HG02798 (cell line): ENCODE results near the gene ATG14.
"Not testable (repeated sequence)": the region's sequence is repeated elsewhere in the genome, so short reads cannot be mapped to it uniquely, and the experiment has no call there.

Experiments
- ATAC-seq: cut with Tn5 transposase; IDR thresholded peaks from one replicate; pipeline ENCODE4 v1.9.1; 2021; ENCODE audit warnings: mild to moderate bottlenecking; ENCODE audit not compliant: unreplicated experiment, poor library complexity

ATG14 gene

DNA sequence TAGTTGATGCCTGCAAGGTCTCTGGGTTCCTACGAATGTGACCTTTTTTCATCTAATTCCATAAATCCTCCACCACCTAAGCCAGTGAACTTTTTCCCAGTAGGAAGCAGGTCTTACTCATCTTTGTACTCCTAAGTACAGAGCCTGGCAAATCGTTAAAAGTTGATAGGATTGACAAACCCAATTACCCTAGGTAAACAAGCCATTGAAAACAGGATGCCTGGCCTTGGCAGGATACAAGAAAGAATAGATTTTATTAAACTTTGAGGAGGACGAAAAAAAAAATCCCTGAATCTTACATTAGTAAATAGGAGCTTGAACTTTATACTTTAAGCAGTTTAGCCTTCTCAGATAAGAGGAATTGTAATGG is 23.2 kb upstream of the ATG14 start:
- no peak for ATAC-seq

DNA sequence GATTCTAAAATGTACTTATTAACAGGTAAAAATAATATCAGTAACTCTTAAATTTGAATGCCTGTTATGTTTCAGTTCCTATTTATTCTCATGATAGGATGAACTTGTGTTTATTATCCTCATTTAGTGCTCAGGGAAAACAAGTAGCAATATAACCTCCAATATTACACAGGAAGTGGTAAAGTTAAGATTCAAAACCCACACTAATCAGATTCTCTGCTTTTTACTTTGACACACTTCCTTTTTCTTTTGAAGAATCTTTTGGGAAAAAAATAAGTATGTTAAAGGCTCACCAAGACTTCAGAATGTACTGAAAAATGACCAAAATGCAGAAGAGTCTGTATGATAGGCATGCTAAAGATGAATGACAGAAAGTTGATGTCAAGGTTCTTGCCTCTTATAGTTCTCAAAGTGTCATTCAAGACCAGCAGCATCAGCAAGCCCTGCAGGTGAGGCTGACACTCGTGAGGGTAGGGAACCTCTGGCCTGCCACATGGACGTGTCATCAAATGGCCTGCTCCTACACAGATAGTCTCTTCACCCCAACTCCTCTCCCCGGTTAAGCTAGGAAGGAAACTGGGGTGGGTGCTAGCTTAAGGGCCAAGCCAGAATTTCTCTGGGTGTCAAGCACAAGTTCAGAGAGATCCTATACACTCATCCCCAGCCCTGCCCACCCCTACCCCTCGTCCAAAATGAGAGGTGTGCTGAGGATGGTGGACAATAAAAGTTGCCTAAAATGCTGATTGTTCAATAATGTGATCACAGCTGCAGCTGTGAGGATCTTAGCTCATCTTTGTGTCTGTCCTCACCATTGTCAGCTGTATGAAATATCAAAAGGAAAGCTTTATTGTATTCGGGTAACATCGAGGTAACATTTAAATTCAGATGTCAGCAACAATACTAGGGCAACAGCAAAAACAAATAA is 22.5 kb upstream of the ATG14 start:
- no peak for ATAC-seq

DNA sequence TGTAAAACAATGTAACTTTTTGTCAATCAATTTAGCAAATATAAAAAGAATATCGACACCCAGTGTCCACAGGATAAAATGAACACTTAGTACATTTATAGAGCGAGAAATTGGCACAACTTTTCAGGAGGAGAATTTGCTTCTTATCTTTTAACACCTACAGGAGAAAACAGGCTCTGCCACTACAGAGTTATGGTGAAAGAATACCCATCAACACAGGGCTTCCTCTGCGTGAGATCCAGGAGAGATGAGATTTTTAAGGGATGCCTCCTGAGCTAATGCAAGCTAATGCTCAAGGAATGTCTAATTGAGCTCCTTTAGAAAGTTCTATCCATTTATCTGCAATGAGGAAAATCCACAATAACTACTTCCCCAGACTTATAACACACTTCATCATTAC is 21.0 kb upstream of the ATG14 start:
- no peak for ATAC-seq

DNA sequence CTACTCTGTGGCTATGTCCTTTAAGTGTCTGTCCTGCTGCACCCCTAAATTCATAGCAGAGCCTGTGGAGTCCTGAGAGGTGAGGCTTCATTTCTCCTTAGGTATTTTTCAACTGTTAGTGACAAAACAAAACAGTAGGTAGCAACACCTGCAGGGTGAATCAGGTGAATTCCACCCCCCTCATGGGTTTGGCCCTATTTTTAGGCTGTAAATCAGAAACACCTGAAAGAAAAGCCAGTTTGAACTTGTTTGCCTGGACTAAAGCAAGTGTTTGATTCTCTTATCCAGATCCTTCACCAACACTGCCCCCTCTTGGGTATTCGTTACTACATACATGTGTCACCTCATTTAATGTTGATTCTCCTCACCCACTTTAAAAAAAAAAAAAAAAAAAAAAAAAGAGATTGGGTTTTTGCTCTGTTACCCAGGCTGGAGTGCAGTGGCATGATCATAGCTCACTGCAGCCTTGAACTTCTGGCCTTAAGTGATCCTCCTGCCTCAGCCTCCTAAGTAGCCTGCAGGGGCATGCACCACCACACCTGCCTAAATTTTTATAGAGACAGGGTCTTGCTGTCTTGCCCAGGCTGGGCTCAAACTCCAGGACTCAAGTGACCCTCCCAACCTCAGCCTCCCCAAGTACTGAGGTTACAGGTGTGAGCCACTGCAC is 18.5 kb upstream of the ATG14 start:
- ATAC-seq: peak; percentile 72

DNA sequence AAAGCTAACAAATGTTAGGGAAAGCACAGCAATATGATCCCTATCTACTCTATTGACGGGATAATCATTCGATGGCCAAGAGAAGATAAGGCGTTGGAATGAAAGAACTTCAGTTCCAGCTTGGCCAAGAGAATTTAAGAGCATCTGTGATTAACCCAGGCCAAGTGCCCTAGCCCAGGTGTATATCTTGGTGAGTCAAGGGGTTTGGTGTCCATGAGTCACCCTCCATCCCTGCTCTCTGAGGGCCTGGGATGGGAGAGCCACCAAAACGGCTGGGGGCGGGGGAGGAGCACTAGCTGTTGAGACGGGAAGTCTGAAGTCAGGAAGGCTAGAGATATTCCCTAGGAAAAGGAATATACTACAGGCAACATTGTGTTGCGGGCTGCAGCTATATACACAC is 15.8 kb upstream of the ATG14 start:
- ATAC-seq: no peak

DNA sequence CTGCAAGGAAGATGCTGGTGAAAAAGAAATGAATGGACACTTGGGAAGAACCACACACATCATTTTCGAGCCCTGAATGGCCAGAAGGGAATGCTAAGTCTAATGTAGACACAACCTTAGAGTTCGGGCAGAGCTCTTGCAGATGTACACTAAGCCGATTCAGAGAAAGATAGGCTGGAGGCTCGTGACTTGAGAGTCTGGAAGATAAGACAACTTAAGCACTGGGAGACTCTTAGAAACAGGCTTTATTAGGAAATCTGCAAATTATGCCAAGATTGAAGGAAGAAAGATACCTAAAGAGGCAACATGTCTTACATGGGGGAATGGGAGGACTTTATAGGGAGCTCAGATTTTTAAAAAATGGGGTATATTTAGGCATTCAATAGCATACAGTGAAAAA is 15.3 kb upstream of the ATG14 start:
- ATAC-seq: no peak

DNA sequence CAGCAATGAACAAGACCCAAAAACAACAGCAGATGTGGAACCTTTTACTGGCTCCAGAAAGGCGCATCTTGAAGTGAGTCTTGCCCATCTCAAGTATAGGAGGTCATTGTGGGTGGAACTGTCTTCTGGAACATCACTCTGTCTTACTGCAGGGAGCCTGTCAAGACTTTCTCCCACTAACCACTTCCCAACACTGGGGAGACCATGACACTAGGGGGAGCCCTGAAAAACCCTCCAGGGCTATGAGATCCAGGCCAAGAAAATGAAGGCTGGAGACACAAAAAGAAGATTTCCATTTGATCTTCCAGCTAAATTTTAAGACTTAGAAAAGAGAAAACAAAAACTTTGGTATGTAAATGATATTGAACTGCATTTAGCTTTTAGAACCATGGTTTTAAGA is 13.5 kb upstream of the ATG14 start:
- ATAC-seq: no peak

DNA sequence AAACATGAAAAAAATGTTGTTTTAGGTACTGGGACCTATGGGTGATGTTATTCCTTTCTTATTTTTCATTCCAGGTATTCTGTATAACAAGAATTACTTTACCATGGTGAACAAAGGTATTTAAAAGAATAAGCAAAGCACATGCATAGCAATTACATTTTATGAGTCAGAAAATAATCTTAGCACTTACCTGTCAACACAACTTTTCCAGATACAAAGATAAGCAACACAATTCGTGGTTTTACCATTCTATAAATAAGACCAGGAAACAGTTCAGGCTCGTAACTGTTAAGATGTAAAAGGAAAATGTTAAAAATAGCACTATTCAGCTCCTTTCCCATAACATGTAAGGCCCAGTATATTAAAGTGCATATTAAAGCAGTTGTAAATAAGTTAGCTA is 12.3 kb upstream of the ATG14 start:
- ATAC-seq: no peak

DNA sequence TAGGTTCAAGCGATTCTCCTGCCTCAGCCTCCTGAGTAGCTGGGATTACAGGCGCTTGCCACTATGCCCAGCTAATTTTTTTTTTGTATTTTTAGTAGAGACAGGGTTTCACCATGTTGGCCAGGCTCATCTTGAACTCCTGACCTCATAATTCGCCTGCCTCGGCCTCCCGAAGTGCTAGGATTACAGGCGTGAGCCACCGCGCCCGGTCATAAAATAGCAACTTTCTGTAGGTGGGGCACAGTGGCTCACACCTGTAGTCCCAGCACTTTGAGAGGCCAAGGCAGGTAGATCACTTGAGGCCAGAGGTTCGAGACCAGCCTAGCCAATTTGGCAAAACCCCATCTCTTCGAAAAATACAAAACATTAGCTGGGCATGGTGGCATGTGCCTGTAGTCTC is 10.7 kb upstream of the ATG14 start:
- ATAC-seq: not testable (repeated sequence)

DNA sequence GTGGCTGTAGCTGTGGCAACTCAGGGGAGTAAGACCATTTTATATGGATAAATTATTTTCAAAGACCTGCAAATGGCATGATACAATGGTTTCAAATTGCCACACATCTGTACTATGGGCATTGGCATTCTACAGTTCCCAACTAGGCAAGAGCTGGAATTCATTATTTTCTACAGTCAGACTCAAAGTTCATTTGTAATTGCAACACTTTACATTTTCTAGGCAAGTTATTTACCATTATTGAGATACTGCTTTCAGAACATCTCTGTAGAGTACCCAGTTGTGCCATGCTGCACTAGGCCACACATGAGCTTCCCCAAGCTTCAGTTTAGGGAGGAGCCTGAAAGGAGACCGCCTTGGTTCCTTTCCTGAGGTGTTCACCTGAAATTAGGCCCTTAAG is 8.0 kb upstream of the ATG14 start:
- no peak for ATAC-seq

DNA sequence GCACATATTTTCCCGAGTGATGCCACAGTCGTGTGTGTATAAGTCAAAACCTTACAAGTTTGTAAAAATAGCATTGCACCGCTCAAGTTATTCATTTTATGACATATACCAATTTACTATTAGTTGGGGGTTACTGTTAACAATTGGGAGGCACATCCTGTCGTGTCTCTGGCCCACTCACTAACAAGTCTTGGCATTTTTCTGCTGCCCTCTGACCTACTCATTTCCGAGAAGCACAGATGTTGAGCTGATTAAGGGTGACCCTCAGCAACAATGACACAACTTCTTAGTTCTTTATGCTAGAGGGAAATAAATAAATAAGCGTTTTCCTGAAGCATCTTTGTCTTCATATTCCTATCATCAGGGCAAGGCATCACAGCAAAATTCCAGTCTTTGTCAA is 6.8 kb upstream of the ATG14 start:
- no peak for ATAC-seq

DNA sequence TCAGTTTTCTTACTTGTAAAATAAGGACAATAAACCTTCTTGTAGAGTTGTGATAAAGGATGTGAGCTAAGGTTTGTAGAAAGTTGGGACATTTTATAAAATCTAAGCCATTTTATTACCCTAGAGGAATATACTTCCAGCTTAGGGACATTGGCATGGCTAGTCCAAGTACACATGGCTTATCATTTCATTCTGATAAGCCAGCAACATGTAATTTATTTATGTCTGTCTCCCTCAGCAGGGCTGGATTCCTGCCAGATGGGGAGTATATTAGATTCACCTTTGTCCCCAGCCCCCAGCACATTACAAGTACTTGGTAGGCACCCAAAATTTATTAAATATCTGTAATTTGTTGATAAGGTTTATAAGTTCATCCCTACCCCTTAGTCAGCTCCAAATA is 6.3 kb upstream of the ATG14 start:
- no peak for ATAC-seq

DNA sequence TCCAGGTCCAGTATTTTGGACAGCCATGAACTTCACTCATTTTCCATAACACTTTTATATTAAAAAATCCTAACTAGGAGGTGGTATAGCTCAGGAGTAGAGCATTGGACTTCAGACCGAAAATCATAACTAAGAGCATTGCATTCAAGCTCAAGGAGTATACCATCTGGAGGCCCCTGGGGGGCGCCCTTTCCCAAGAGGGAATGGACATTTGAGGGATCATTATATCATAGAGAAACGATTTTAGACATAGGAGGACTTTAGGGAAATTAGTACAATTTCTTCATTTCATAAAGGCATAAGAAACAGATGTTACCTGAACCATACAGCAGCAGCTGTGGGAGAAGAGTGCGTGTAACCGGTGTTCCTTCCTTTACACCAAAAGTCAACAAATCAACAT is 5.2 kb upstream of the ATG14 start:
- ATAC-seq: no peak

DNA sequence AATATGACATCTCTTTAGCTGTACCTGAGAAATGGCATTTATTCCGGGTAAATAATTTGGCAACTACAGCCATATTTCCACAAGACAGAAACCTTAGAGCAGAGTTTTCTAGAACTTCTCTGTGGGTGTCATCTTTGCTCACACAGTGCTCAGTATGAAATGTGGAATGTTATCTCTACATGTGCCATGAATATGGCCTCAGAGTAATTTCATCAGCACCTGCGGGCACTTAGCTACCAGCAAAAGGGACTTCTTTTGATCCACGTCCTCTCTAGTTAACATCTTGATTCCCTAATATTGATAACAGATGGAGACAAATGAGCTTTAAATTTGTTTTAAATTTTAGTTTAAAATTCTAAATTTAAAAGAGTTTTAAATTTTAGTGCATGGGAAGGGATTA is 2.9 kb upstream of the ATG14 start:
- ATAC-seq: no peak

DNA sequence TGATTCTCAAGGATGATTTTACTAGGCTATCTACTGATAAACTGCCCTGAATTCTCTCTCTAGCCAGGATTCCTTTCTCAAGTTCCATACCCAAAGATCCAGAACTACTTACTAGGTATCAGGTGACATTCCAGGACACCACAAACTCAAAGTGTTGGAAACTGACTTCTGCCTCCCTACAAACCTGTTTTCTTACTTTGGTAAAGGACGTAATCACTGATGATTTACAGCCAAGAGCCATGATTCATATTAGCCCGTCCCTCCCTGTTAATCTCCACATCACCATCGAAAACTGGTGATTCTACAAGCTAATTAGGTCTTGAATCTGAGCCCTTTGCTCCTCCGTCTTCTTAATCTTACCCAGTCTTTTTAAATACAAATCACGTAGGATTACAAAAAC is 1.0 kb upstream of the ATG14 start:
- no peak for ATAC-seq

DNA sequence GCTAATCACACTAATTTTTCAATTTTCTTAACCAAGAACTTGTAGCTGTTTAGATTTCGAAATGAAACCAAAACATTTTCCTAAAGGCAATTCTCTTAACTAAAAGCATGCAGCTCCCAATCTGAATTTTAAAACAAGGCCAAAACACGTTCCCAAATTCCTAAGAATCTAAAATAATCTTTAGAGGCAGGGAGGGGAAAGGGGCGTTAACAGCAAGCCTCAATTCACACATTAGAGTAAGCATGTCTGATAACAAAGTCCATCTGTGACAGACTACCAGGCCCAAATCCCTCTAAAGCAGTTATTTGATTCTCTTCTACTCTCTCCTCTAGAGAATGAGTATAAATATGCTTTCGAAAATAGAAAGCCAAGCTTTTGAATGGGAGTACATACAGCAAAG is 754 bp downstream of the ATG14 start:
- no peak for ATAC-seq

DNA sequence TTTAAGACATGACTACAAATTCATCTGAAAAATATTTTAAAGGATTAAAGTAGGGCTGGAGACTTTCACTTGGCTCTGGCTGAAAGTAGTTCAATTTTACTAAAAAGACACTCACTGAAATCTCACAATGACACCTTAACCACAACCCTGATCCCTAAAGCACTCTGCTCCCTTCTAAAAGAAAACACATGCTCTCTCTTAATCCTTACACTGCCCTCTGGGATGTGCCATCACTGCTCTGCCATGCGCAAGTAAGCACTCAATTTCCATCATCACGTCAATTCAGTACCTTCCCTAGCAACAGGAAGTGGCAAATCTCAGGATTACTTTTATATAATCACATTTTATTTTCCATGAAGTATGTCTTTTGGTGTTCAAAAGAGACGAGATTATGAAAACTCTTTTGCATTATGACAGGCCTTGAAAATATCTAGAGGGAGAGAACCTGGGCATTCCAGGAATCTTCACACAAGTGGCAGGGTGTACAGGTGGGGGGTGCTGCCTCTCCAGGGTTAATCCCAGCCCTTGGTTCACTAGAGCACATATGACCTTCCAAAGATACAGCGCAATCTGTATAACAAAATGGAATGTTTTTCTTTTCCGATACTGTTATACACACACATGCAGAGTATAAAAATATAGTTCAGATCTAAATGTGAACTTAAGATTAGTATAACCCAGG is 7.3 kb downstream of the ATG14 start:
- ATAC-seq: no peak

DNA sequence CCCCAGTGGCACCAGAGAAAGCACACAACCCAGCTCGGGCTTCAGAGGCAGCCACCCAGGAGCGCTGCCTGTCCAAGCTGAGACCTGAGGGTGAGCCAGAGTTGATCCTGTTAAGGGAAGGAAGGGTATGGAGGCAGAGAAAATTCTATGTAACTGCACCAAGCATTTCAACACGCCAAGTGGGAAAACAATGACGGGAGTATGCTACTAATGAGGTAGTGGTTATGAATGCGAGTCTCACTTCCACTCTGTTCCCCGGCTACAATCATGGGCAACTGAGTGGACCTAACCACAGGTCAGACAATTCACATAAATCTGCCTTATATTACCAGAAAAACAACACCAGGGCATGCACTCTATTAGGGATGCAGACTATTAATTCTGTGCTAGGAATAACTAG is 9.9 kb downstream of the ATG14 start:
- ATAC-seq: no peak

DNA sequence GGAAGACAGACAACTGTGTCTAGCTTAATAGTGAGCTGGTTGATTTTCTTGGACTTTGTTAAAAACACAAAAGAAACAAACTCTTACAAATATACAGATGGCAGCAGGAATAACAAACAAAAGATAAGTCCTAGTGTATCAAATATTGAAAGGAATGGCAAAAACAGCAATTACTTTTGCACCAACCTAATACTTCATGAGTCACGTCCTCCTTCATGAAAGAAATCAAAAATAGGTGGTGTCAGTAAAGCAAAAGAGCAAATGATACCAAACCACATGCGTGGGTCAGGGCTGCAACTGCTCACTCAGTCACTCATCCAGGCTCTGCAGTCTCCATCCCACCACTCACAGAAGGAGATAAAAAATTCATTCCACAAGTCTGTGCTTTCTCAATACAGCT is 11.8 kb downstream of the ATG14 start:
- no peak for ATAC-seq

DNA sequence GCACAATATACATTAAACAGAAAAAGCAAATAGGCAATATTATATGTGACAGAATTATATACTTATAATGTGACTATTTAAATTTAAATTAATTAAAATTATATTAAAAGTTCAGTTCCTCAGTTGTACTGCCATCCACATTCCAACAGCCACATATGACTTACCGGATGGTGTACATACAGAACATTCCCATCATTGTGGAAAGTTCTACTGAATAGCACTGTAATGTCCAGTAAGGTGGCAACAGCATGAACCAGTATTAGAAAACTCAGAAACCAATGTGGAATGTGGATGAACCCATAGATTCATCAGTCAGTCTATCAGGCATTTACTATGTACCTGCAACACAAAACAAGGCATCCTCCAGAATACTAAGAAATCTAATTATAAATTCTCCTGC is 12.4 kb downstream of the ATG14 start:
- ATAC-seq: no peak

DNA sequence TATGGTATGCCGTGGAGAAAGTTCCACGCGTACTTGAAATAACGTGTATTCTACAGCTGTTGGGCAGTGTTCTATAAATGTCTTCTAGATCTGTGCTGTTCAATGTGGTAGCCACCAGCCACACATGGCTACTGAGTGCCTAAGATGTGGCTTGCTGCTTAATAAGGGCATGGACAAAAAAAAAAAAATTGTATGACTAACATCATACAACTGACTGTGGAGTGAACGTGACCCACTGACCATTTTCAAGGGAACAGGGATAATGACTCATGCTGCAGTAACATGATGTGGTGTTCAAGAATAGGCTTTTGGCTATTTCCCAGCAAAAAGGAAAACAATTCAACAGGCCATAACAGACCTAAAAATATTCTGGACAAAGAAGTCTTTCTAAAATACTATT is 13.0 kb downstream of the ATG14 start:
- ATAC-seq: no peak
